Measurements from ENCODE around the gene KIRREL1.
"Not testable (repeated sequence)": the region's sequence is repeated elsewhere in the genome, so short reads cannot be mapped to it uniquely, and the experiment has no call there.

Gene KIRREL1

DNA sequence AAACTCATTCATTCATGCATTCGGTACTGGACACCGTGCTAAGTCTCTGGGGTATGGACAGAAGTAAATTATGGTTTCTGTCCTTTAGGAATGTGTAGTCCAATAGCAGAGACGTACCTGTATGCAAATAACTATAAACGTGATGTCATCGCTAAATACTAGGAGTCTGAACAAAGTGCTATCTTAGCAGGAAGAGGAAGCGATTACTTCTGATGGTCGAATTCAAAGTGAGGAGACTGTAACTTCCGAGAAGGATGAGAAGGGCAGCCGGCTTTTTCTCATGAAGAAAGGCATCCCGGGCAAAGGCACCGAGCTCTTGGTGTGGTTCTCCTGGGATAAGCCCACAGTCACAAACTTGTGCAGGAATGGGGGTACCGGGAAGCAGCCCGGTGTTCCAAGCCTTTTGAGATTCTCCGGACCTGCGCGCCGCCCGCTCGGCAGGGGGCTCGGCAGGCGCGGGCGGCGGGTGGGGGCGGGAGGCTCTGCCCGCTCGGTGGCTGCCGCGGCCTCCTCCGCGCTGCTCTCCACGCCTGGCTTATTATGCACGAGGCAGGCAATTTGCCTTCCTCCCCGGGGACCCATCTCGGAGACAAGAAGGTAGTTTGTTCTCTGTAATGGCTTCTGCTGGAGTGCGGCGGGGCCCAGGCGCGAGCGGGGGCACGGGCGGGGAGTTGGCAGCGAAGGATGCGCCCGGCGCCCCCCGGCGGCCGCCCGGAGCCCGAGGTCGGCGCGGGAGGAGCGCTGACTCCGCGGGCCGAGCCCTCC is 119.7 kb downstream of the KIRREL1 start:
- no peak for DNase-seq

DNA sequence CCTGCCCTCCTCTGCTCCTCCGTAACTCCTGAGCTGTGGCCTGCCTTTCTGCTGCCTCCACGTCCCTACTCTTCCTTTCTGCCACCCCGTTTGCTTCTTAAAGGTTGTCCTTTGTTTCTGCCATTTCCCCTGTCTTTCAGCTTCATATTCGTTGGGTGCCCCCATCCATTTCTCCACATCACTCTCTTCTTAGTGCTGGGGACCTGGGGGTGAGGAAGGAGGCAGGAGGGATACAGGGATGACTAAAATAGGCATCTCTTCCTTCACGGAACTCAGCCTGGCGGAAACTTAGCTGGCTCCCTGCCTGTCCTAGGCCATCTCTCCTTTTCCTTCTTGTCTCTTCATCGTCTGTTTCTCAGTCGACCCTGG is 120.3 kb downstream of the KIRREL1 start:
- DNase-seq: no peak

DNA sequence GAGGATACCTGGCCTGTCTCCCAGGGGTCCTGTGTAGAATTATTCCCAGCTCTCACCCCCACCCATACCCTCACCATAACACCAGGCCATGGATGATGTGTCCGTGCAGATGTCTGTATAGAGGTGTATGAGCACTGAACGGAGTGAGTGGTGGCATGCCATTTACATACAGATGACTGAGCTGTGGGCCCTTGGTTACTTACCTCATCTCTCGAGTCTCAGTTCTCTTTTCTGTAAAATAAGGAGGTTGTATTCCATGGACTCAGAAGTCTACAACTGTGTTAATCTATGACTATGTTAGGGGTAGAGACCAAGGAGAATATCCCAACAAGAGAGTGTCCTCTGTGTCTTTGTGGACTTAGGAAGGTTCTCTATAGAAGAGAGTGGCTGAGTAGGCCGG is 121.7 kb downstream of the KIRREL1 start:
- DNase-seq: no peak

DNA sequence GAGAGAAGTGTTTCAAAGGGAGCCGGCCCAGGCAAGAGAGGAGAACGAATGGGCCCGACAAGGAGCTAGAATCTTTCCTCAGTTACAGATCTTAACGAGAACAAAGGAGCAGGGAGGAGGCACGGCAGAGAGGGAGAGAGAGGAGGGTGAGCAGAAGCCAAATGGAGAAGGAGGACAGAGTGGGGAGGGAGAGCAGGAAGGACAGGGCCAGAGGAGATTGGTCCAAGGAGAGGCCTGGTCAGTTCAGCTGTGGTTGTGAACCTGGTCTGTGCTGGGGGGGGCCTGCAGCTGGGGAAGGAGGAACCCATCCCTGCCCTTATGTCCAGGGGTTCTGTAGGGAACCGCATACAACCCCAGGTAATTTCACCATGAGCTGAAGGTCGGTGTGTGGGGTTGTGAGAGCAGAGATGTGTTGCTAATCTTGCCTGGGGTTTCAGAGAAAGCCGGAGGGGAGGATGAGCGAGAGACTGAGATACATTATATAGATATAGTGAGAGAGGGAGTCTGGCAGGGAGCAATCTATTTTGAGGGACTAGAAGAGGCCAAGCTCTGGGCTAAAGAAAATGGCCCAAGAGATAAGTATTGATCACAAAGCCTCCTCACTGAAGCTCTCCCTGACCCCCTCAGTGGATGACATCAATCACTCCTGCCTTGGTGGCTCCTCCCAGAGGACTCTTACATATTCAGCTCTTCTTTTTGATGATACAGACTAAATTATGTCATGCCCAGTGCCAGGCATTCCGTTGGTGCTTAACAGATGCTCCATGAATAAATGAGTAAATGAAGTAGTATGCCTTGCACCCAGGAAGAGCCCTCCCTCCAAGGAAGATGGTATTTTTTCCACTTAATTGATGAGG is 123.1 kb downstream of the KIRREL1 start:
- no peak for DNase-seq

DNA sequence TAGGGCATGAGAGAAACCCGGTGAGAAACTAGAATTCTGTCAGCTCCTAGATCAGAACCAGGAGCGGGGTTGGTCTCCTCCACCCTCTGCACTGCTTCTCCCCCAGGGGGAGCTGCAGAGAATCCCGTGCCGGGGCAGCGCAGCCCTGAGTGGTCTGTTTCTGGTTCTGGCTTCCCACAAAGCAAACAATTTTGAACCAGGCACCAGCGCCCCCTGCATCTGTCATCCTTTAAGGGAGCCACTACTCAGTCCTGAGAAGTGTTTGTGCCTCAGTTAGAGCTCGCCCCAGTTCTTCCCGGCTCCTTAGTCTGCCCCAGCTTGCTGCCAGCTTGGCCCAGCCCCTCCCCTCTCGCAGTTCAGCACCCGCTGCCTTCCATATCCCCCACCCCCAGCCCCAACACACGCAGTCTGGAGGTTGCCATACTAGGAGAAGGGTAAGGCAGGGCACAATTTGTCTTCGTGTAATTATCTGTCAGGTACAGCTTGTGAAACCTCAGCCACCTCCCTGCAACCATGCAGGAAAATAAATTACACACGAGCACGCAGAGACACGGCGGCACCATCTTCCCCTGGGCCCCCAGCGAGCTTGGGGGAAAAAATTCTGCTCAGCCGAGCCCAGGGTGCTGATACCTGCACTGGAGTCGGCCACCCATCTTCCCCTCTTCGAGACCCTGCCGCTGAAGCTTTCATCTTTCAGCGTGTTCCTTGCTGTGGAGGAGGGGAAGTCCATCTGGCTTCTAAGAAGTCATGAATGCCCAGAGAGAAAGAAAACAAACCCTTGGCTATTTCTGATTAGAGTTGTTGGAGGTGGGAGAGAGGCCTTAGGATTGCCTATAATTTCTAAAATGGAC is 124.6 kb downstream of the KIRREL1 start:
- peak; percentile 12 for DNase-seq

DNA sequence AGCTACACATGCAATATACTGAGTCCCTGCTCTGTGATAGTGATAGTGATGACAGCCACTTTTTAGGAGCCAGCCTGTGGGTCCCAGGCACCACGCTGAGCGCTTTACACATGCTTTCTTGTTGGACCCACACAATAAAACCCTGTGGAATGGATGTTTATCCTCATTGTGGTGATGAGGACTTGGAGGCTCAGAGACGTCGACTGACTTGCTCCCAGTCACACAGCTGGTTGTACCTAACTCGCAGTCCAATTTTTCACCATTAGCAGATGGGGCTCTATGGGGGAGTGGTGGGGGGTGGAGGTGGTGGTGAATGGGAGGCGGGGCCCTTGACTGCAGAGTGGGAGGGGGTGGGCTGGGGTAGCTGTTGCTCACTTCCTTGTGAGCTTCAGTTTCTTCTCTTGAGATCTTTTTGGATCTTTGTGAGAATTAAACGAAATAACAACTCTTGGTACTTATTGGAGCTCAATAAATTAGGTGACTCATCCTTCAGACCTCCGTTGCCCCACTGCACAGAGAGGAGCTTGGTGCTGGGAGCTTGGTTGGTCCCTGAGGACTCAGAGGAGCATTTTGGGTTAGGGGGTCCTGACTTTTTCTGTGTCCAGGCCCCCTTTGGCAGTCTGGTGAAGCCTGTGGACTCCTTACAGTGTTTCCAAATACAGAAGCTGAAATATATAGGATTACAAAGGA is 125.4 kb downstream of the KIRREL1 start:
- no peak for DNase-seq

DNA sequence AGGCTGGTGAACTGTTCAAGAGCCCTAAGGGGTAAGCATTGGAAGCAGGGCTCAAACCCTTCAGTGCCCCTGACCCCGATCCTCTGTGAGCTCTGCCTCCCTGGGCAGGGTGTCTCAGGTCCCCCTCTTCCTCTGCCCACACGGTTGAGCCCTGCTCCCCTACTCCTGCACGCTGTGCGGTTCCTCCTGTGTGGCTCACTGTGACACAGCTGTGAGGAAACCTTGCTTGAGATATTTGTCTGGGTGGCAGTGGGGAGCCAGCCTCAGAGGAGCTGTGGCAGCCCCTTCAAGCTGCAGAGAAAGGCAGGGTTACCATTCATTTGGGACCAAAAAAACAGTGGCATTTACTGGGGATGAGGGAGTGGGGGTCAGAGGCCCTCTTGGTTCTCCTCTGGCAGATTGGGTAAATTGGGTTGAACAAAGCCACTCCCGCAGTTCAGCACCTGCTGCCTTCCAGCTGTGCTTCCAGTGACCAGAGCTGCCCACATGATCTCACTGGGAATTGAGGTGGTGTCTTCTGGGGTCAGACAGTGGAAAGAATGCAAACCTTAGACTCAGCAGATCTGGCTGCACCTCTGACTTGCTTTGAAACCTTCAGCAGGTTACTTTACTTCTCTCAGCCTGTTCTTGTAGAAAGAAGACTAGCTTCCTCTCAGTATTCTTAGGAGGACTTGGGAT is 126.7 kb downstream of the KIRREL1 start:
- no peak for DNase-seq

DNA sequence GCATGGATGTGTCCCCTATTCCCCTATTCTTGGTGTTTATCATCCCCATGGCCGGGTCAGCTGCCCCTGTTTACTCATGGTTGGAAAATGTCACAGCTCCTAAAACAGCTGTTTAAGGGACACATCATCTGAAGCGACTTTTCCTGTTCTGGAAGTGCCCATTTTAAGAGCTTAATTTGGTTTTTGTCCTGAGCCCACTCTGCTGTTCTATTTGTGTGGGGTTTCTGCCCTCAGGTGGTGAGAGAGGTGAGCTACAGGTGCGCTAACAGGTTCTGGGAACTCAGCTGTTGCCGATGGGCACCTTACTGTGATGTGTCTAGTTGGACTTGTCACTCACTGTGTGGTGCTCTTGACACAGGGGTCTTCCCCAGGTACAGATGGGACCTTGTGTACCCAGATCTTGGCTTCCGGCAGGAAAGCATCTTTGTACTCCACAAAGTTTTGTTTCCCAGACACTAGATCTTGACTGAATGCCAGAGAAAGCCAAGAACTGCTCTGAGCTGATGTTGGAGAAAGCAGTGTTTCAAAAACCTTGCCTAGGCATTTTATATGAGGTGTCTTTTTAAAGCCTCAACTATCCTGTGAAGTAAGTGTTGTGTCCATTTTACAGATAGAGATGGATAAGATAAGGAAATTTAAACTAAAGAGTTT is 128.3 kb downstream of the KIRREL1 start:
- no peak for DNase-seq

DNA sequence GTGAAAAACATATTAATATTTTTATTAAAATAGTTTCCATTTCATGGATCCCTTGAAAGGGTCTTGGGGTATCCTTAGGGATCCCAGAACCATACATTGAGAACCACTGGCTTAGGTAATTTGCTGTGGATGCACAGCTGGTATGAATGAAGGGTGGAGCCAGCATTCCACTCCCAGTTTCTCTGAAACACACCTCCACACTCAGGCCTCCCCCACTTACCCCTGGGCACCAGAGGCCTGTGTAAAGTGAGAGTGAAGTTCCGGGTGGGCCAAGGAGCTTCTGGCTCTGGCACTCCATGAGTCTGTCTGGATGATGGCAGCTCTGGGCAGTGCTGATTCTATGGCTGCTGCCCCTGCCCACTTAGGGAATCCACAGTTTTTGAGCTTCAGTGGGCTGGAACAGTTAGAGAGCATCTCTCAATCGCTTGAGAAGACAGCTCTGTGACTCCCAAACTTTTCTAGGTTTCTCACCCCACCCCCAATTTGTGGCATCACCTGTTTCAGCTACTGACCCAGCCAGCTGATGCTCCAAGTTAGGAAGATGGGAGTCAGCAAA is 129.5 kb downstream of the KIRREL1 start:
- DNase-seq: no peak

DNA sequence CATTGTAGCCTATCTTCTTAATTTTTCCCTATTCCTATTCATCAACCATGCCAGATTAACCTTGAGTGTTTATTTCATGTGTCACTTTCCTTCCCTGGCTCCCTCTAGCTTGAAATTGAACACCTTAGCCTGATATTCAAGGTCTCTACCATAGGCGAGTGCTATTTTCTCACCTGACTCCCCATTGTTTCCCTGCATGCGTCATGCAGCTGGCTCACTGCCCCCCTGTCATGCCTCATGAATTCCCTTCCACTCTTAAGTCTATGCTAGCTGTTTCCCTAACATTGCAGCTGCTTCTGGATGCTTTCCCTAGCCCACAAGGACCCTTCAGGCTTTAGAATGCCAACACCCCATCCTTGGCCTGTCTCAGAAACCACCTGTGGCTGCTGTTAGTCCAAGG is 130.6 kb downstream of the KIRREL1 start:
- DNase-seq: no peak

DNA sequence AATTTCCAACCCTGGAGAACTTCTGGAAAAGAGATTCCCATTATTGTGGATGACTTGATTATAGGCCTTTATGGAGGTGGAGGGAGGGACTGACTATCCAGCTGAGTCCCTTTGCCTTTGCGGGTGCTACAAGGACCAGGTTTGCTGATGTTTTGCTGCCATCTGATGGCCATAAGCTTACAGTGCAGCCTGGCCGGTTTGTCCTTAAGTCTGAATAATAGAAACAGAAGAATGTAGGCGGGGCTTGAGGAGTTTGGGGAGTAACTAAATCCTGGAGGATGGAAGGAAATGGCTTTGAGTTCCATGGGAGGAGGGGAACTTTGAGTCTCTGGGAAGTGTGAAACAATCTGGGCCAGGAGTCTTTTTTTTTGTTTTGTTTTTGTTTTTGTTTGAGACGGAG is 131.6 kb downstream of the KIRREL1 start:
- peak; percentile 59 for DNase-seq

DNA sequence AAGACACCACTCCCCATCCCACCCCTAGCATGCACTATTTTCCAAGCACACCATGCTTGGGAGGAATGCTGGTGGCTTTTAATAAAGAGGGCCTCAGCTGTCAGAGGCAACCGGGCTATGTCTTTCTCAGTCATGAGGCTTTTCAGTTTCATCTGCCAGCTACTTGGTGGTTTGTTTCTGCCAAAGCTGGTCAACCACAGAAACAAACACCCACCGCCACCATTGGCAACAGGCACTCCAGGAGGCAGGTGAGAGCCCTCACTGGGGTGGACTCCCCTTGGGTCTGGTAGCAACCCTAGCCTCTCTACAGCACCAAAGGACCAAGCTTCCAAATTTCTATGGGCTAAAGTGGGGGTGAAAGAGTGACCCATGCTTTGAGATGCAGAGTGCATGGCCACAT is 133.0 kb downstream of the KIRREL1 start:
- no peak for DNase-seq

DNA sequence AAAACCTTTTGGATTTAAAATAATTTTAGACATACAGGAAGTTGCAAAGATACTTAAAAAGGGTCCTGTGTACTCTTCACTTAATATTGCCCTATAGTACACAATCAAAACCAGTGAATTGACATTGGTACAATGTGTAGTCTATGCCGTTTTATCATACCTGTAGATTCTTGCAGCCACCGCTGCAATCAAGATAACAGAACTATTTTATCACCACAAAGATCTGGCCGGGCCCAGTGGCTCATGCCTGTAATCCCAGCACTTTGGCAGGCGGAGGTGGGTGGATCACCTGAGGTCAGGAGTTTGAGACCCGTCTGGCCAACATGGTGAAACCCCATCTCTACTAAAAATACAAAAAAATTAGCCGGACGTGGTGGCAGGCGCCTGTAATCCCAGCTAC is 135.1 kb downstream of the KIRREL1 start:
- DNase-seq: not testable (repeated sequence)

DNA sequence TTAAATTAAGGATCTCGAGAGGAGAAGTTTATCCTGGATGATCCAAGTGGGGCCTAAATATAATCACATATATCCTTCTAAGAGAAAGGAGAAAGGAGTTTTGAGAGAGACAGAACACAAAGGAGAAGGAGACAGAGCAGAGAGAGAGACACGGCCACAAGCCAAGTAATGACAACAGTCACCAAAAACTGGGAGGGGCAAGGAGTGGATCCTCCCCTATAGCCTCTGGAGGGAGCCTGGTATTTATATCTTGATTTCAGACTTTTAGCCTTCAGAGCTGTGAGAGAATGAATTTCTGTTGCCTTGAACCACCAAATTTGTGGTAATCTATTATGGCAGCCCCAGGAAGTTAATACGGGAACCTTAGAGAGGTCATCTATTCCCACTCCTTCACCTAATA is 137.8 kb downstream of the KIRREL1 start:
- DNase-seq: no peak

DNA sequence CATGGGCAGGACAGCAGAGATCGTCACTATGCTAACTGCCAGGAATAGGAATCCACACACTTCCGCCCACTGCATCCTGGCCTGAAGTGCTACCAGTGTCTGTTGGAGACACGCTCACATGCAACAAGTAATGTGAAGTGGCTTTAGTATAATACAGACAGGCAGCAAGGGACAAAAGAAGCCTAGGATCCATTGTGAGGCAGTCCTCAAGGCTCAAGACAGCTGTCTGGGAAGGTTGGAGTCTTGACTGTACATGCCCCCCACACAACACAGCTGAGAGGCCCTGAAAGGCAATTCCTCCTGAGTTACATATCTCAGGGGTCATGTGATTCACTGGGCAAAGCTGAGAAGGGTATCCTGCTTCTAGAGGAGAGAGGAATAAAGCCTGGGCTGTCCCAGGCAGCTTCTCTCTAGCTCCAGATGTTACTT is 147.3 kb downstream of the KIRREL1 start:
- no peak for DNase-seq

DNA sequence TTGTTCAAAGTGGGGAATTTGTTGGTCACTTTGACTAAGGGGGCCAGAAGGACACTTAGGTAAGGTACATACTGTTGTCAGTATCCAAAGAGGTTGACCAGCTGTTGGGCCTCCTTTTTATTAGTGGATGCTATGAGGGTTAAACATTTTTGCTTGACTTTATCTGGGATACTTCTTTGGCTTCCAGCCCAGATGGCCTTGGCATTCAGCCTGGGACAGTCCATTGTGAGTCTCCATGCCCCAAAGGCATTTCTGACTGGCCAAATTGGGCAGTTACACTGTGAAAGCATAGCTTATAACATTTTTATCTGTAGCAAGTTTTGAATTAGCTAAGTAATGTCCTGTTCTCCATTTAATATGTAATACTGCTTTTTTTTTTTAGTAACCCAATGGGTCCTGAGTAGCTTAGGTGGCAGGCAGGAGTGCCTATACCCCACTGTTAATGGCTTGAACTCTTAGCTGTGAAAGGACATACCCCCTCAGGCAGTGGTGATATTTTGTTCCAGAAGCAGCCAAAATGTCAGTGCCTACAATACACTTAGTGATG is 151.8 kb downstream of the KIRREL1 start:
- DNase-seq: no peak

DNA sequence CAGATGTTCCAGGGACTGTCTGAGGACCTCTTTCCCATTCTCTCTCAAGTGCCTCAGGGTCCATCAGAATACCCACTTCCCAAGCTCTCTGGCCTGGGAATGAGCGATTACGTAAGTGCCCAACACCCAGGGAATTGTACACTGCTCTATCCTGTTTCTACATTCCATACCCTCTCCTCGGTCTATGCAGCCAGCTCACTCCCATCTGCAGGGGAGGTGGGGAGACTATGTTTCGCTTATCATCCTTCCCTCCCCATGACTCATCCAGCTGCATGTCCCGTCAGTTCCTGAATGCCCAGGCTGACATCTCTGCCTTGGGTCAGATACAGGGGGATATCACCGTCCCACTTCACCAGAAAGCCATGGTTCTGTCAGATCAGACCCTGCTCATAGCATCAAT is 152.7 kb downstream of the KIRREL1 start:
- no peak for DNase-seq

DNA sequence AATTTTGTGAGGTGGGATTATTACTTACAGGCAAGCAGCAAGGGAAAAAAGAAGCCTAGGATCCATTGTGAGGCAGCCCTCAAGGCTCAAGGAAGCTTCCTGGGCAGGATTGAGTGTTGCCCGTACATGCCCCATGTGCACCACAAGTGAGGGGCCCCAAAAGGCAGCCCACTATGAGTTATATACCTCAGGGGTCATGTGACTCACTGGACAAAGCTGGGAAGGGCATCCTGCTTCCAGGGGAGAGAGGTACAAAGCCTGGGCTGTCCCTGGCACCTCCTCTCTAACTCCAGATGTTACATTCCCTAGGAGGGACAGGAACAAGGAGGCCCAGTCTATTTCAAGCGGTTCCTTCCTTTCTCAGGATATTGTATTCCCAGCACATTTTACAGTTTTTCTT is 153.3 kb downstream of the KIRREL1 start:
- no peak for DNase-seq

DNA sequence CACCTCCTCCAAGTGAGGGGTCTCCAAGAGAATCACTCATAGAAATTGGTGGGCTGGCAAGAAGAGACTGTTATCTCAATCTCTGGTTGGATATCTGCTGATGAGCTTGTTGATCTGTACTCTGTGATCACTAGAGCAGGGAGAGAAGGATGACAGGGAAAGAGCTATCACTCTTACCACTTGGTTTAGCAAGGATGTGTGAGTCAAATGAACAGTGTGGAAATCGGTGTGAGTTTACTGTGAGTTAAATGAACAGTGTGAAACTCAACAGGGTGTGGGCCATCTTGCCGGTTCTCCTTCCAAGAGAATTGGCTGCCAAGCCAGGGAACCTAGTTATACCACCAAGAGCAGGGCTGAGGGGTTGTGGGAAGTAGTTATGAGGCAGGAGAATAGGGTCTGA is 154.0 kb downstream of the KIRREL1 start:
- DNase-seq: no peak

DNA sequence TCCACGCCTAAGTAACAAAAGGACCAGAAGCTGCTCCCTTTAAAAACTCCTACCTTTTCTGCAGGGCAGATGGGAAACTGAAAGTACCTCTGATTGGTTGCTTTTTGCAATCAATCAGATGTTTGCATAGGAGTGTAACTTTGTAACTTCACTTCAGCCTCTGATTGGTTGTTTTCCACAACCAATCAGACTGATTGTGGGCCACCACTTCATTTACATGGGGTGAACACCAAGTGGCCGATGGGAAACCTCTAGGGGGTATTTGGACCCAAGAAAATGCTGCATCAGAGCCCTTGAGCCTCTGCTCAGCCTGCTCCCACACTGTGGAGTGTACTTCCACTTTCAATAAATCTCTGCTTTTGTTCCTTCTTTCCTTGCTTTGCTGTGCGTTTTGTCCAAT is 154.4 kb downstream of the KIRREL1 start:
- no peak for DNase-seq

DNA sequence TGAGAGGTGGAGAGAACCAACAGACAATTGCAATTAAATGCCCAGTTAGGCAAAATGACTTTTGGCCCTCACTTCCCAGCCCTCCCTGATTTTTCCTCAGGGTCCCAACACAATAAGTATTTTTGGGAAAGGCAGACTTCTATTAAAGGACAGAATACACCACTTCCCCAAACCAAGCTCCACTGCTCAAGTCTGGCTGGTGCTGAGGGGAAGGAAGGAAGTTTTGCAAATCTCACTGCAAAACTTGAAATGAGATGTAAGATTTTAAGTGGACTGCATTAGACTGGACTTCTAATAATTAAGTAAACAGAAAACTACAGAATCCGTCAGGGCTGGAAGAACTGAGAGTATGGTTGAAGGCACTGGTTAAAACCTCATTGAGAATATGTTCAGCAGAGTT is 155.0 kb downstream of the KIRREL1 start:
- DNase-seq: no peak
